ENCODE data around the gene AOX1. TPM values are rescaled to one million over a fixed set of nuclear protein-coding genes. Genes with fewer than 3 reads are reported as not detected.

The AOX1 gene
- total and polyA plus RNA-seq, 2 experiments from 2014 or later, result 1.4 to 5.0 TPM

GRCh38 chr2:200618054-200618419 is 32.2 kb downstream of the AOX1 start:
- H2AFZ ChIP-seq, result no peak overlapping the region
- no peak overlapping the region for H3K4me3 ChIP-seq
- no peaks in the 10 kb centered on the region for H3K4me1 ChIP-seq (ENCODE audit: insufficient read depth)
- H3K27me3 Mint-ChIP-seq (ENCODE audit: insufficient read depth, low read depth, poor library complexity), result no peaks in the 10 kb centered on the region
- no peaks in the 10 kb centered on the region for H3K4me1 Mint-ChIP-seq
- no peaks in the 10 kb centered on the region for H3K36me3 ChIP-seq (ENCODE audit: insufficient read depth)
- H3K79me2 ChIP-seq (replicated peaks; ENCODE audit: insufficient read depth), result no peaks in the 10 kb centered on the region
- H3K4me2 ChIP-seq, result no peak overlapping the region
- H3F3A ChIP-seq (replicated peaks; ENCODE audit: low read depth), result no peaks in the 10 kb centered on the region
- no peak overlapping the region for H3K27ac Mint-ChIP-seq
- H3K27me3 ChIP-seq (ENCODE audit: insufficient read depth), result no peaks in the 10 kb centered on the region
- no peak overlapping the region for H3K4me3 Mint-ChIP-seq
- no peak for TF ChIP-seq CTCF (conservative IDR thresholded peaks at IDR 0.05; ENCODE audit: low read depth in 2 of 2)
- TF ChIP-seq STAT1 (IDR thresholded peaks at IDR 0.05; ENCODE audit: unreplicated experiment), result no peak
- no peak for TF ChIP-seq NANOG (IDR thresholded peaks at IDR 0.05; ENCODE audit: borderline replicate concordance)
- TF ChIP-seq ETS1 (IDR thresholded peaks at IDR 0.05), result no peak
- no peak for TF ChIP-seq ZNF331 (CRISPR knock-in tag; IDR thresholded peaks at IDR 0.05; ENCODE audit: low read depth)
- no peak for TF ChIP-seq JUNB (IDR thresholded peaks at IDR 0.05; ENCODE audit: unreplicated experiment)
- no peak for TF ChIP-seq REST (IDR thresholded peaks at IDR 0.05; ENCODE audit: unreplicated experiment)
- no peak for TF ChIP-seq ZNF462 (CRISPR knock-in tag; IDR thresholded peaks at IDR 0.05)
- no peak for TF ChIP-seq POLR2AphosphoS5 (IDR thresholded peaks at IDR 0.05; ENCODE audit: low read depth)
- TF ChIP-seq EZH2phosphoT487 (IDR thresholded peaks at IDR 0.05; ENCODE audit: unreplicated experiment), result no peak
- TF ChIP-seq ZNF114 (CRISPR knock-in tag; IDR thresholded peaks at IDR 0.05), result no peak
- no peaks in the 10 kb centered on the region for H4K20me1 ChIP-seq (replicated peaks; ENCODE audit: insufficient read depth)
- no peaks in the 10 kb centered on the region for H3K9me2 ChIP-seq (ENCODE audit: insufficient read depth)
- DNase-seq (ENCODE audit: low spot score) (no peak), ATAC-seq (no peak)
- H3K36me3 Mint-ChIP-seq (ENCODE audit: low read depth), result no peaks in the 10 kb centered on the region
- no peaks in the 10 kb centered on the region for H3K9me3 Mint-ChIP-seq
- H3K27ac ChIP-seq (ENCODE audit: low read depth), result no peak overlapping the region

All from GM23338 (cell line).